Psoas muscle (tissue), 8 donors: ENCODE data around the gene FOXK2. TPM values are rescaled to one million over a fixed set of nuclear protein-coding genes. Genes with fewer than 3 reads are reported as not detected.

Source experiments
- ATAC-seq, 4 donors: fragments of 200-7000 bp; cut with Tn5 transposase; one replicate each; pipeline ENCODE4 v1.9.1; 2020; ENCODE audit warnings: moderate library complexity in 3 of 4, mild to moderate bottlenecking in 2 of 4
- DNase-seq, 2 donors: peaks; one replicate each; pipeline ENCODE4 v3.0.0-alpha.2; 2020
- H3K27ac ChIP-seq: fragments of 200-600 bp; one replicate; pipeline ENCODE4 v1.8.0; 2022
- H3K27me3 ChIP-seq, 3 donors: fragments of 200-600 bp in 1 of 3; one replicate each; pipeline versions ENCODE4 v1.6.1 to v1.8.0; 2013 to 2022; ENCODE audit warnings: low read length in 2 of 3, mild to moderate bottlenecking in 2 of 3, moderate library complexity in 1 of 3; ENCODE audit not compliant: insufficient read depth in 3 of 3
- H3K36me3 ChIP-seq, 2 donors: fragments of 200-600 bp in 1 of 2; one replicate each; pipeline versions ENCODE4 v1.6.1 to v1.8.0; 2013 to 2022; ENCODE audit warnings: low read depth in 1 of 2, mild to moderate bottlenecking in 1 of 2, moderate library complexity in 1 of 2; ENCODE audit not compliant: insufficient read depth in 1 of 2
- H3K4me1 ChIP-seq: fragments of 200-600 bp; one replicate; pipeline ENCODE4 v1.8.0; 2022
- H3K4me3 ChIP-seq: fragments of 200-600 bp; one replicate; pipeline ENCODE4 v1.8.0; 2022; ENCODE audit warnings: mild to moderate bottlenecking
- H3K9me3 ChIP-seq: fragments of 200-600 bp; one replicate; pipeline ENCODE4 v1.8.0; 2022
- WGBS, 3 donors: extraction: QIAGEN DNeasy Blood & Tissue Kit; methylation state at CpG; one replicate each; pipeline versions ENCODE4 v1.1.6 to v1.1.7; 2013; 5-methylcytosine and 5-hydroxymethylcytosine counted together
- intact Hi-C, 2 donors: fragments of 100-400 bp; cut with DNase I; formaldehyde crosslinking; loops; one replicate each; pipeline versions ENCODE4 v1.11.0 to v1.14.2; 2022
- polyA plus RNA-seq, 3 donors: library from polyadenylated mRNA; stranded (reverse); fragments of 200-250 nt; gene quantifications; one replicate each; pipeline ENCODE4 v1.2.3, GENCODE V29; 2013
- total RNA-seq, 4 donors: library from RNA; stranded (reverse); fragmentation: NEBNext Ultra II Directional in 2 of 4; extraction: Animal tissue kit (Norgen Biotek cat#: 25700) in 2 of 4; gene quantifications; one replicate each; pipeline versions ENCODE4 v1.2.1 to v1.2.4, GENCODE V29; 2021 to 2023
- TF ChIP-seq, protein P1 (sequence below): fragments of 200-600 bp; IDR thresholded peaks from one replicate; pipeline ENCODE4 v1.8.0; 2022; ENCODE audit warnings: antibody characterized with exemption
- donor health status: healthy with polysubstance abuse.
- donor health status: DM: no; HTN: no; CAD: no; lungs with moderate emphysema.
- donor health status: Bipolar disorder and iron deficiency.
- donor health status: healthy.
- donor health status: DM: yes; HTN: yes; CAD: no.
- donor health status: DM: no; HTN: no; CAD: no.
- donor health status: DM: no; HTN: no; CAD: no.
- donor health status: DM: yes; HTN: yes; CAD: no.

The FOXK2 gene
- total and polyA plus RNA-seq, 7 donors, result 38.9 to 96.4 (median 63.8) TPM

DNA sequence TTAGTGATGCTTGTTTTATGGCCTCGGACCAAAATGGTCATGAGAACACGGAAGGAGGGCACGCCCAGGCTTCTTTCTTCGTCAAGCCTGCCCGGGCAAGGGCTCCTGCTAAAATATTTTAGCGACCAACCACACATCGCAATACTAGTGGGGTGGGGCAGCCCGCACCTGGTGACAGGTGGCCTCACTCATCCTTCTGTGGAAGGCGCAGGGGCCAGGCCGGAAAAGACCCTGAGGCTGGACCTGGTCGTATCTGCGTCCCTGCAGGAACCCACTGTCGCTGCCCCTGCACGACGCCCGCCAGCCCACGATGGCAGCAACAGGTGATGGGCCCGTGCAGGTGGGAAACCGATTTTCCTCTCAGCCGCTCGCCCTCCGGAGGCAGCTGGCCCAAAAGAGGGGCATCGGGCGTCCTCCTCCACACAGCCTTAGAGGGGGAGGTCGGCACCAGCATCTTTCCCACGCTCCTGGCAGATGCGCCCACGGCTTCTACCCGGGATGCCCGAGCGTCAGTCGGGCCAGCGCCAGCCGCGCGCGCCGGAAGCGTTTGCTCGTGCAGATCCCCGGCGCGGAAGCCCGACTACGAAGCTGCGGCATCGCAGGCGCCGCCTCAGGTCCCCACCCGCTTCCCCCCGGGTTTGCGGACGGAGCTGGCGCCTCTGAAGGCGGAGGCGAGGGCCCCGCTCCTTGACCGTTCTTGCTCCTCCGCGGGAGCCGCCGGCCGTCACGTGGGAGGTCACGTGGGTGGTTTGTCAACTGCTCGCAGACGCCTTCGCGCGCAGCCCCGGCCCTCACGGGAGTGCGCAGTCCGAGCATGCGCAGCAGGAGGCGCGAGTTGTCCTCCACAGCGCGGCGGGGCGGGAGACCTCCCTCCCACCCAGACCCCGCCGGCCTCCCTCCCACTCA is 22.8 kb upstream of the FOXK2 start:
- Histone ChIP-seq H3K27me3 (no peaks in the 10 kb centered on the region), H3K36me3 (no peaks in the 10 kb centered on the region), H3K27ac (peak overlapping the region; percentile 82), H3K9me3 (no peaks in the 10 kb centered on the region), H3K4me3 (peak overlapping the region; percentile 82), H3K4me1 (peaks cover 5% of the 10 kb centered on the region)
- TF ChIP-seq, protein P1, sequence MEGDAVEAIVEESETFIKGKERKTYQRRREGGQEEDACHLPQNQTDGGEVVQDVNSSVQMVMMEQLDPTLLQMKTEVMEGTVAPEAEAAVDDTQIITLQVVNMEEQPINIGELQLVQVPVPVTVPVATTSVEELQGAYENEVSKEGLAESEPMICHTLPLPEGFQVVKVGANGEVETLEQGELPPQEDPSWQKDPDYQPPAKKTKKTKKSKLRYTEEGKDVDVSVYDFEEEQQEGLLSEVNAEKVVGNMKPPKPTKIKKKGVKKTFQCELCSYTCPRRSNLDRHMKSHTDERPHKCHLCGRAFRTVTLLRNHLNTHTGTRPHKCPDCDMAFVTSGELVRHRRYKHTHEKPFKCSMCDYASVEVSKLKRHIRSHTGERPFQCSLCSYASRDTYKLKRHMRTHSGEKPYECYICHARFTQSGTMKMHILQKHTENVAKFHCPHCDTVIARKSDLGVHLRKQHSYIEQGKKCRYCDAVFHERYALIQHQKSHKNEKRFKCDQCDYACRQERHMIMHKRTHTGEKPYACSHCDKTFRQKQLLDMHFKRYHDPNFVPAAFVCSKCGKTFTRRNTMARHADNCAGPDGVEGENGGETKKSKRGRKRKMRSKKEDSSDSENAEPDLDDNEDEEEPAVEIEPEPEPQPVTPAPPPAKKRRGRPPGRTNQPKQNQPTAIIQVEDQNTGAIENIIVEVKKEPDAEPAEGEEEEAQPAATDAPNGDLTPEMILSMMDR, result no peak
- 8 to 11% (median 11%) methylated on average over 52 to 83 of the region's 83 CpGs for WGBS, 3 donors
- DNase-seq (peak; percentile 98 to 99), ATAC-seq (peak; percentile 84 to 92 (median 88))
- intact Hi-C loops, result no loop called here

DNA sequence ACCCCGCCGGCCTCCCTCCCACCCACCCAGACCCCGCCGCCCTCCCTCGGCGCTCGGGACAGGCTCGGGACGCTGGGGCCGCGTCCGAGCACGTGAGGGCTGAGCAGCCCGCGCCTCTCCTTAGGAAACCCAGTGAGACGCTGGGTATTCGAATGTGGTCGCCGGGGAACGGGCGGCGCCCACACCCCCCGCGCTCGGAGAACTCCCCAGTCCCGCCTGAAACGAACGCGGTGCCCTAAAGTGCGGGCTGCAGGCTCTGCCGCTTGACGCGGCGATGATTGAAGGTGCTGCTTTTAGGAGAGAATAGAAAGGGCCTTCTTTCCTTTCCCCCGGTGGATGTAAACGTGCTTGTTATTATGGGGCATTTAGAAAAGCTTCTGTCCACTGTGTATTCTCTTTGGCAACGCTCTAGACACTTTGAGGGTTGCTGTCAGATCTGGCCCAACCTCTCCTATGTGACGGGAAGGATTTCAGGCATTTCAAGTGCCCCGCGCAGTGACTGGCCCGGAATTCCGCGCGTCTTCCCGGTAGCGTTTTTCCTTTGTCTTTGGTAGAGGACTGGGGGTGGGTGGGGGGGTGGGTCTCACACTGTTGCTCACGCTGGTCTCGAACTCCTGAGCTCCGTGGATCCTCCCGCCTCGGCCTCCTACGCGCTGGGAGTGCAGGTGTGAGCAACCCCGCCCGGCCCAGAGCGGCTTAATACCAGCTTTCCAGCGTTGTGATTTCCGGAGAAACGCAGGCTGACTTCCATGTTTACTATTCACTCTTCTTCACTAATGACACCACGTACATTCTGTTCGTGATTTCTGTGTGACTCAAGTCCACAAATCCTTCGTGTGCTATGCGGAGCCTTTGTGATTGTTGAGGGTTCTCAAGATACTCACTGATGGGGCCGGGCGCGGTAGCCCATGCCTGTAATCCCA is 21.8 kb upstream of the FOXK2 start:
- ATAC-seq (peak; percentile 48 to 73 (median 56)), DNase-seq (peak in 1 of 2 donors; percentile 77)
- H3K9me3 ChIP-seq, result no peaks in the 10 kb centered on the region
- intact Hi-C loops, result no loop called here
- peaks cover 5% of the 10 kb centered on the region for H3K4me1 ChIP-seq
- H3K27ac ChIP-seq, result peak overlapping the region; percentile 82
- no peaks in the 10 kb centered on the region for H3K27me3 ChIP-seq
- peak overlapping the region; percentile 82 for H3K4me3 ChIP-seq
- H3K36me3 ChIP-seq, result no peaks in the 10 kb centered on the region
- 8 to 9% (median 9%) methylated on average over 57 to 66 of the region's 66 CpGs for WGBS, 3 donors
- TF ChIP-seq, protein P1, result no peak

DNA sequence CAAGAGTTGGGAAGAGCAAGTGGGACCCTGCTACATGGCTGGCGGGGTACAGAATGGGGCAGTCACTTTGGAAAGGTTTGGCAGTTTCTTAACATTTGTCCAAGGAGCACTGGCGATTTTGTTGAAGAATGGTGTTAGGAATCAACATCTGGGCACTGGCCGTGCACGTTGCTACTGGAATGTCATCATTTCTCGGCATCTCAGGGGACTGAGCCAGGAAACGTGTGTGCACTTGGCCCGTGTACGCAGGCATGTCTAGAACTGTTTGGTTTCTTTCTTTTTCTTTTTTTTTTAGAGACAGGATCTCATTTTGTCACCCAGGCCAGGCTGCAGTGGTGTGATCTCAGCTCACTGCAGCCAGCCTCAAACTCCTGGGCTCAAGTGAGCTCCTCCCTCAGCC is 17.3 kb upstream of the FOXK2 start:
- intact Hi-C loops, result no loop called here
- TF ChIP-seq, protein P1, result no peak
- DNase-seq (no peak), ATAC-seq (no peak)
- Histone ChIP-seq H3K4me3 (no peak overlapping the region), H3K36me3 (no peaks in the 10 kb centered on the region), H3K27ac (no peak overlapping the region), H3K9me3 (no peaks in the 10 kb centered on the region), H3K27me3 (no peaks in the 10 kb centered on the region), H3K4me1 (no peaks in the 10 kb centered on the region)
- WGBS, 3 donors, result 25 to 27% (median 25%) methylated on average over 8 of the region's 8 CpGs

DNA sequence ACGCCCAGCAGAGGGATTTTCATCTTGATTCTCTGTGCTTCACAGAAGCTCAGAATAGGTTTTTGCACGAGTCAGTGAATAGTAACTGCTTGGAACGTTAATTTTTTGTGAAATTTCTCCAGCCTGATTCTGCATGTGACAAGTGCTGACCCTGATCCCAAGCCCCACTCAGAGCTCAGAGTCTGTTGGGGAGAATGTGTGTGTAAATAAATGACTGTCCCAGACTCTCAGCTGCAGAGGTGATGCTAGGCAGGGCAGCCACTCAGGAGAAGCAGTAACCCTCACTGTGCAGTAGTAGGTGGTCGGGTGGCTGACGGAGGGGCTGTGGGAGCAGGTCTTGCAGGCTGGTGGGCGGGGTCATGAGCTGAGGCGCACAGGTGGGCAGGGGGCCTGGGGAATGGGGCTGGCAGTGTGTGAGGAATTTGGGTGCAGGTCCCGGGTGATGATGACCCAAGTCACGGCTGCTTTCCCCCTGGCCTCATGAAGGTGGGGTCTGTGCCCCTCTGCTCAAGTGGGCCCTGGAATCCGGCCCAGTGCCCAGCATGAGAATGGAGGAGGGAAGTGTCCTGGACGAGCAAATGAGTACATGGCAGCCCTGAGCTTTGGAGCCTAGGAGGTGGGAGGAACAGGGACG is 16.3 kb upstream of the FOXK2 start:
- no peaks in the 10 kb centered on the region for H3K4me1 ChIP-seq
- no peaks in the 10 kb centered on the region for H3K36me3 ChIP-seq
- no peak overlapping the region for H3K4me3 ChIP-seq
- TF ChIP-seq, protein P1, result no peak
- intact Hi-C loops, result no loop called here
- no peak for DNase-seq
- H3K9me3 ChIP-seq, result no peaks in the 10 kb centered on the region
- WGBS, 3 donors, result 78 to 80% (median 79%) methylated on average over 12 of the region's 12 CpGs
- ATAC-seq, result no peak
- H3K27me3 ChIP-seq, result no peaks in the 10 kb centered on the region
- no peak overlapping the region for H3K27ac ChIP-seq
